Pancreas (tissue), 10 donors: ENCODE data around the gene POLR2I. TPM values are rescaled to one million over a fixed set of nuclear protein-coding genes. Genes with fewer than 3 reads are reported as not detected.

Experiments used
- ATAC-seq, 4 donors: fragments of 200-7000 bp; cut with Tn5 transposase; one replicate each; pipeline versions ENCODE4 v1.8.0 to v1.9.1; 2020; ENCODE audit warnings: mild to moderate bottlenecking in 4 of 4, moderate library complexity in 4 of 4
- DNase-seq, 6 donors: peaks; one replicate each; pipeline ENCODE4 v3.0.0-alpha.2; 2020
- FAIRE-seq: peaks from 2 replicates; lab custom pipeline; 2012; peaks lifted over from hg19 to GRCh38; lab: Jason Lieb, UNC
- H3K27ac ChIP-seq, 4 donors: fragments of 200-600 bp; sonication (generic); 1 replicate in 3 of 4; 2 replicates in 1 of 4; pipeline versions ENCODE4 v1.5.0 to v1.8.0; 2020
- H3K27me3 ChIP-seq, 4 donors: fragments of 200-600 bp; one replicate each; pipeline ENCODE4 v1.8.0; 2021
- H3K36me3 ChIP-seq, 3 donors: fragments of 200-600 bp; sonication (generic) in 1 of 3; one replicate each; pipeline versions ENCODE4 v1.5.0 to v1.8.0; 2020 to 2021
- H3K4me1 ChIP-seq, 3 donors: fragments of 200-600 bp; one replicate each; pipeline ENCODE4 v1.8.0; 2021
- H3K4me3 ChIP-seq, 4 donors: fragments of 200-600 bp; sonication (generic) in 2 of 4; one replicate each; pipeline versions ENCODE4 v1.5.0 to v1.8.0; 2020 to 2021
- H3K9me3 ChIP-seq, 4 donors: fragments of 200-600 bp; one replicate each; pipeline ENCODE4 v1.8.0; 2021
- WGBS, 2 donors: extraction: QIAGEN DNeasy Blood & Tissue Kit; methylation state at CpG; one replicate each; pipeline ENCODE4 v1.1.7; 2013; 5-methylcytosine and 5-hydroxymethylcytosine counted together
- intact Hi-C, 3 donors: fragments of 100-400 bp; cut with DNase I; formaldehyde crosslinking; loops; one replicate each; pipeline versions ENCODE4 v1.11.1 to v1.14.2; 2022
- polyA plus RNA-seq, 2 donors: library from polyadenylated mRNA; stranded (reverse); fragments of 200-250 nt; gene quantifications; one replicate each; pipeline ENCODE4 v1.2.3, GENCODE V29; 2013
- total RNA-seq, 6 donors: library from RNA; stranded (reverse); fragmentation: NEBNext Ultra II Directional in 4 of 6; extraction: Animal tissue kit (Norgen Biotek cat#: 25700) in 4 of 6; gene quantifications; one replicate each; pipeline versions ENCODE4 v1.2.1 to v1.2.4, GENCODE V29; 2021 to 2023
- TF ChIP-seq, protein P1 (sequence below), 4 donors: fragments of 200-600 bp; sonication (generic) in 3 of 4; IDR thresholded peaks; one replicate each; pipeline versions ENCODE4 v1.5.0 to v1.8.0; 2021; ENCODE audit warnings: antibody characterized with exemption in 4 of 4
- donor health status: healthy with polysubstance abuse.
- donor health status: DM: no; HTN: no; CAD: no; lungs with moderate emphysema.
- donor health status: DM: no; HTN: no; CAD: no.
- donor health status: control.
- donor health status: control.
- donor health status: Bipolar disorder and iron deficiency.
- donor health status: DM: yes; HTN: yes; CAD: no.
- donor health status: DM: no; HTN: no; CAD: no.
- donor health status: DM: no; HTN: no; CAD: no.
- donor health status: DM: yes; HTN: yes; CAD: no.

The POLR2I gene
- total and polyA plus RNA-seq, 8 donors = 29.8 to 58.0 (median 37.1) TPM

GRCh38 chr19:36141039-36141927, 26.6 kb upstream of the POLR2I start:
- FAIRE-seq = no peak
- WGBS, 2 donors = 22 to 24% methylated on average over 42 of the region's 42 CpGs
- H3K27me3 ChIP-seq = no peaks in the 10 kb centered on the region
- intact Hi-C loops = no loop called here
- peak; percentile 74 to 93 (median 92) for DNase-seq
- H3K36me3 ChIP-seq = peaks cover 4 to 30% (median 11%) of the 10 kb centered on the region in 3 donors
- H3K9me3 ChIP-seq = no peaks in the 10 kb centered on the region
- H3K4me3 ChIP-seq = peak overlapping the region; percentile 68 to 95 (median 80)
- H3K27ac ChIP-seq = peak overlapping the region; percentile 86 to 97 (median 96)
- H3K4me1 ChIP-seq = peaks cover 0 to 18% (median 0%) of the 10 kb centered on the region in 3 donors
- peak; percentile 65 to 82 (median 69) for ATAC-seq
- TF ChIP-seq, protein P1, sequence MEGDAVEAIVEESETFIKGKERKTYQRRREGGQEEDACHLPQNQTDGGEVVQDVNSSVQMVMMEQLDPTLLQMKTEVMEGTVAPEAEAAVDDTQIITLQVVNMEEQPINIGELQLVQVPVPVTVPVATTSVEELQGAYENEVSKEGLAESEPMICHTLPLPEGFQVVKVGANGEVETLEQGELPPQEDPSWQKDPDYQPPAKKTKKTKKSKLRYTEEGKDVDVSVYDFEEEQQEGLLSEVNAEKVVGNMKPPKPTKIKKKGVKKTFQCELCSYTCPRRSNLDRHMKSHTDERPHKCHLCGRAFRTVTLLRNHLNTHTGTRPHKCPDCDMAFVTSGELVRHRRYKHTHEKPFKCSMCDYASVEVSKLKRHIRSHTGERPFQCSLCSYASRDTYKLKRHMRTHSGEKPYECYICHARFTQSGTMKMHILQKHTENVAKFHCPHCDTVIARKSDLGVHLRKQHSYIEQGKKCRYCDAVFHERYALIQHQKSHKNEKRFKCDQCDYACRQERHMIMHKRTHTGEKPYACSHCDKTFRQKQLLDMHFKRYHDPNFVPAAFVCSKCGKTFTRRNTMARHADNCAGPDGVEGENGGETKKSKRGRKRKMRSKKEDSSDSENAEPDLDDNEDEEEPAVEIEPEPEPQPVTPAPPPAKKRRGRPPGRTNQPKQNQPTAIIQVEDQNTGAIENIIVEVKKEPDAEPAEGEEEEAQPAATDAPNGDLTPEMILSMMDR (IDR thresholded peaks at IDR 0.05) = no peak

- Histone ChIP-seq H3K27ac (peak overlapping the region; percentile 86 to 97 (median 96)), H3K4me1 (peaks cover 0 to 18% (median 0%) of the 10 kb centered on the region in 3 donors), H3K36me3 (peaks cover 0 to 22% (median 5%) of the 10 kb centered on the region in 3 donors), H3K27me3 (no peaks in the 10 kb centered on the region), H3K4me3 (peak overlapping the region; percentile 68 to 95 (median 80)), H3K9me3 (no peaks in the 10 kb centered on the region)
- intact Hi-C loops = no loop called here
- FAIRE-seq (no peak), ATAC-seq (peak; percentile 20 to 37 (median 22)), DNase-seq (peak in 5 of 6 donors; percentile 45 to 81 (median 56))
- TF ChIP-seq, protein P1 (IDR thresholded peaks at IDR 0.05) = no peak
- 0 to 1% methylated on average over 31 of the region's 31 CpGs for WGBS, 2 donors
Measured at GRCh38 chr19:36140304-36141038, 25.8 kb upstream of the POLR2I start.

- peak; percentile 96 to 99 (median 97) for DNase-seq
- H3K27ac ChIP-seq = peak within 1 kb of the TSS; percentile 86 to 97 (median 96)
- no peaks in the 10 kb centered on the region for H3K27me3 ChIP-seq
- H3K4me3 ChIP-seq = peak within 1 kb of the TSS; percentile 68 to 95 (median 80)
- no peaks in the 10 kb centered on the region for H3K9me3 ChIP-seq
- H3K36me3 ChIP-seq = peaks cover 0 to 17% (median 0%) of the 10 kb centered on the region in 3 donors
- TF ChIP-seq, protein P1 (IDR thresholded peaks at IDR 0.05) = no peak
- peak; percentile 88 to 95 (median 92) for ATAC-seq
- peaks cover 0 to 18% (median 0%) of the 10 kb centered on the region in 3 donors for H3K4me1 ChIP-seq
- intact Hi-C loops = no loop called here
- WGBS, 2 donors = 0% methylated on average over 64 to 75 of the region's 75 CpGs
- no peak for FAIRE-seq
Measured at GRCh38 chr19:36139473-36140303, 25.0 kb upstream of the POLR2I start, which contains the start of gene CAPNS1. TSS of gene CAPNS1 (plus strand) at chr19:36140066. CDS start at chr19:36141012, 946 bp downstream.

DNA sequence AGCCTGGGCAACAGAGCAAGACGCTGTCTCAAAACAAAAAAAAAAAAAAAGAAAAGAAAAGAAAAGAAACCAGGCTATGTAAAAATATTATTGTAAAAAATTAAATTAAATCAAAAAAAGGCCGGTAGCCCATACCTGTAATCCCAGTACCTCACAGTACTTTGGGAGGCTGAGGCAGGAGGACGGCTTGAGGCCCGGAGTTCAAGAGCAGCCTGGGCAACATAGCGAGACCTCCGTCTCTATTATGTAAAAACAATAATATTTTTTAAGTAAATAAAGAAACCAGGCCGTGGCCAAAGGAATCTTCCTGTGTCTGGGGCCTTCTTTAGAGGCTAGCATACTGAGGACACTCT, 24.4 kb upstream of the POLR2I start:
- DNase-seq (no peak), ATAC-seq (no peak), FAIRE-seq (no peak)
- 58 to 60% methylated on average over 7 of the region's 7 CpGs for WGBS, 2 donors
- intact Hi-C loops = no loop called here
- Histone ChIP-seq H3K9me3 (no peaks in the 10 kb centered on the region), H3K4me1 (peaks cover 0 to 18% (median 0%) of the 10 kb centered on the region in 3 donors), H3K27ac (peak overlapping the region; percentile 86 to 97 (median 96)), H3K4me3 (peak overlapping the region; percentile 68 to 95 (median 80)), H3K27me3 (no peaks in the 10 kb centered on the region), H3K36me3 (peaks cover 0 to 11% (median 0%) of the 10 kb centered on the region in 3 donors)
- TF ChIP-seq, protein P1 (IDR thresholded peaks at IDR 0.05) = no peak
